ENCODE results near the gene PARD3.

DNA sequence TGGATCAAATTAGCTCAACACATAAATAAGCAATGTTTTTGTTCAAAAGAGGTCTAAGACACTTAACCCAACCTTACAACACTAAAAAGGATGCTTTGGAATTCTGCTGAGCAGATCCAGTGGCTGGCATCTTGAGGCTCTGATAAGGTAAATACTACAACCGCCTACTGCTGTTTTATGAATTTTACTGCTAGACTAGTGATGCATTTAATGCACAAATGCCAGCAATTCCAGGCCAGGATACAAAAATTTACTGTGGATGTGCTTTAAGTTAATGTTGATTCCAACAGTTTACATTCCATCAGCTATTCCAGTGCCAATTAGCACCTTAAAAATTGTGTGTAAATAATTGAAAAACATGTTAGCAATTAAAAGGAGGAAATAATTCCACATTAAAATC, 261.3 kb downstream of the PARD3 start:
- TF ChIP-seq POLR2A (IDR thresholded peaks at IDR 0.05): no peak
- TF ChIP-seq, protein P1, sequence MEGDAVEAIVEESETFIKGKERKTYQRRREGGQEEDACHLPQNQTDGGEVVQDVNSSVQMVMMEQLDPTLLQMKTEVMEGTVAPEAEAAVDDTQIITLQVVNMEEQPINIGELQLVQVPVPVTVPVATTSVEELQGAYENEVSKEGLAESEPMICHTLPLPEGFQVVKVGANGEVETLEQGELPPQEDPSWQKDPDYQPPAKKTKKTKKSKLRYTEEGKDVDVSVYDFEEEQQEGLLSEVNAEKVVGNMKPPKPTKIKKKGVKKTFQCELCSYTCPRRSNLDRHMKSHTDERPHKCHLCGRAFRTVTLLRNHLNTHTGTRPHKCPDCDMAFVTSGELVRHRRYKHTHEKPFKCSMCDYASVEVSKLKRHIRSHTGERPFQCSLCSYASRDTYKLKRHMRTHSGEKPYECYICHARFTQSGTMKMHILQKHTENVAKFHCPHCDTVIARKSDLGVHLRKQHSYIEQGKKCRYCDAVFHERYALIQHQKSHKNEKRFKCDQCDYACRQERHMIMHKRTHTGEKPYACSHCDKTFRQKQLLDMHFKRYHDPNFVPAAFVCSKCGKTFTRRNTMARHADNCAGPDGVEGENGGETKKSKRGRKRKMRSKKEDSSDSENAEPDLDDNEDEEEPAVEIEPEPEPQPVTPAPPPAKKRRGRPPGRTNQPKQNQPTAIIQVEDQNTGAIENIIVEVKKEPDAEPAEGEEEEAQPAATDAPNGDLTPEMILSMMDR (IDR thresholded peaks at IDR 0.05): no peak
